ENCODE measurements around the gene VEGFB.
A peak's percentile ranks its signal among the peaks of the same experiment; 100 is the strongest.

The VEGFB gene

DNA sequence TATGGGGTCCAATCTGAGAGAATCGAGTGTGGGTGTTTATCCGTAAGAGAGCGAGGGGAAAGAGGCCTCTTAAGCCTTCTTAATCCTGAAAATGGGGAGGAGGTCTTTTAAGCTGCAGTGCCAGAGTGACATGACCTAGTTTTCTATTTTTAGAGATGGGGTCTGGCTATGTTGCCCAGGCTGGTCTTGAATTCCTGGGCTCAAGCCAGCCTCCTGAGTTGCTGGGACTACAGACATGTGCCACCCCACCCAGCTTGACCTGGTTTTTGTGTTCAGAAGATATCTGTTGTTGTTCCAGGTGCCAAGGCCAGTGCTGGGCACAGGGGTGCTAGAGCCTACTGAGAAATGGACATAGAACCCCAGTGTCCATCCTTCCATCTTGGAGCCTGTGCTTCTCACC, 48.7 kb downstream of the VEGFB start:
- TF ChIP-seq CTCF (IDR thresholded peaks at IDR 0.05) = no peak

DNA sequence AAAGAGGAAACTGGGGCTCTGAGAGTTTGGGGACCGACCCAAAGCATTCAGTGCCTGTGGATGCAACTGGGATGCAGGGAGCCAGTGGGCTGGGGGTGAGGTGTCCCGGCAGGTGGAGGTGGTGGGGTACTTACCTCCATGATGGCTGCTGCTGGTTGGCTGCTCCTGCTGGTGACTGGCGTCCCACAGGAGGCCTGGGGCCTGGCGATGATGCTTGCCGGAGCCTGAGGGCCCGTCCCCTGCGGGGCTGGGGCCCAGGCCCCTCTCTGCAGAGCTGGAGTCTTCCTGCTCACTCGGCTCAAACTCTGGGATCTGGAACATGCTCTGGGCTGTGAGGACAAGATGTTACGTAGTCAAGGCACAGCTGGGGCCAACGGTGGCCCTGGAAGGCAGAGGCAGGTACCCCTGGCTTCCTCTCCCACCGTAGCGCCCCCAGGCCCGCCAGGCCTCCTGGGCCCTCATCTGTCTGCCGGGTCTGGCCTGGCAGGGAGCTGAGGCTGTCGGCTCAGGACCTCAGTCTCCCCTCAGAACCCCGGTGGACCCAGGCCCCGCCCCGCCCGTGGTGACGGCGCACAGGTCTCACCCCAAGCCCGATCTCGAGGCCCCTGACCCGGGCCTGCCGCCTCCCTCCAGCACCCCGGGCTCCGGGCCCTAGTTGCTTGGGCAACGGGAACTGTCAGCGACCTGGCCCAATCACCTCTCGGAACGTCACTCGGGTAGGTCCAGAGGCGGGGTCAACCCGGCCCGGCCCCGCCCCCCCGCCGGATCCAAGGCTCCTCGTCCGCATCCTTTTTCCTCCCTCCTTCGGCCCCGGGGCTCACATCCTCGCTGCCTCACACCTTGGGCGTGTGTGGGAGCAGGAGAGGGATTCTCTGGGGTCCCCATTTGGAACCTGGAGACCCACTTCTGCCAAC, 49.9 kb downstream of the VEGFB start, which contains the start of gene BAD:
Gene BAD (minus strand): TSS at position 618 of the 914 bp plus-strand sequence. CDS start 297 bp downstream, at position 321.
- TF ChIP-seq CTCF (IDR thresholded peaks at IDR 0.05) = no peak

DNA sequence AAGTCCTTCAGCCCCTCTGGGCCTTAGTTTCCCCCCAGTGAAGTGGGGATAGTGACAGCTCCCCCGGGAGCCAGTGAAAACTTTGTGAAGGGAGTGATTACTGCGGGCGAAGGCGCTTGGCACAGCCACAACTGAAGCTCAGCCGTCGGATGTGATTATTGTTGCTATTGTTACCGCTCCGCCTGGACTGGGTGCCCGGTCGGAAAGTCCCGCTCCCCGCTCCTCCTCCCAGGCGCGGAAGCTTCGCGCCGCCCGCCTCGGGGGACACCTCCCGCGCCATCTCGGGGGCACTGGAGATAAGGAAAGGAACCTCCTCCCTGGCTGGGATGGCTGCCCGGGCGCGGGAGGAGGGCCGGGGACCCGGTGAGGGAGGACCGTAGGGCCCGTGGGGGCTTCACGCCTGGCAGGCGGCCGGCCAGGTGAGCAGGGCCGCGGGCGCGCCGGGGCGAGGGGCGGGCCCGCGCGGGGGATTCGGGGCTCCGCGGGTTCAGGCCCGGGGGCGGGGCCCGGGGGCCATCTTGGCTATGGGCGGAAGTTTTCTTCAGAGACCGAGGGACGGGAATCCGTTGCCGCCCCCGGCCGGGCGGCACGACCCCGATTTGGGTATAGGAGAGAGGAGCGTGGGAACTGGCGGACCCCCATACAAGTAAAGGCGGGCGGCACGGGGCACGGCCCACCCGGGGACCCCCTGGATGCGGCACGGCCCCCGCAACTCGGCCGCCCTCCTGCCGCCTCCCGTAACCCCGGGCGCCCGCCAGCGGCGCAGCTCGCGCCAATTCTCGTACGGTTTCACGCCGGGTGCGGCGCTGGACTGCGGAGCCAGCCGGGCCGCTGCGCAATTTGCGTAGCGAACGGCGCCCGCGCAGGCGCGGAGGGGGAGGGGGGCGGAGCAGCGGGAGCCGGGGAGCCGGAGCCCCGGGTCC, 50.8 kb downstream of the VEGFB start, which contains the start of gene GPR137:
Gene GPR137 (plus strand): TSS at position 887 of the 923 bp plus-strand sequence. CDS start 677 bp downstream, outside the sequence.
- TF ChIP-seq CTCF (IDR thresholded peaks at IDR 0.05) = no peak

GRCh38 chr11:64285885-64286800, 51.8 kb downstream of the VEGFB start:
- TF ChIP-seq CTCF (IDR thresholded peaks at IDR 0.05) = 0 out of 2 replicates have a peak, but pooled peaks have one; percentile 22

- TF ChIP-seq CTCF (IDR thresholded peaks at IDR 0.05) = no peak
Measured at GRCh38 chr11:64286801-64287159, 52.4 kb downstream of the VEGFB start.

DNA sequence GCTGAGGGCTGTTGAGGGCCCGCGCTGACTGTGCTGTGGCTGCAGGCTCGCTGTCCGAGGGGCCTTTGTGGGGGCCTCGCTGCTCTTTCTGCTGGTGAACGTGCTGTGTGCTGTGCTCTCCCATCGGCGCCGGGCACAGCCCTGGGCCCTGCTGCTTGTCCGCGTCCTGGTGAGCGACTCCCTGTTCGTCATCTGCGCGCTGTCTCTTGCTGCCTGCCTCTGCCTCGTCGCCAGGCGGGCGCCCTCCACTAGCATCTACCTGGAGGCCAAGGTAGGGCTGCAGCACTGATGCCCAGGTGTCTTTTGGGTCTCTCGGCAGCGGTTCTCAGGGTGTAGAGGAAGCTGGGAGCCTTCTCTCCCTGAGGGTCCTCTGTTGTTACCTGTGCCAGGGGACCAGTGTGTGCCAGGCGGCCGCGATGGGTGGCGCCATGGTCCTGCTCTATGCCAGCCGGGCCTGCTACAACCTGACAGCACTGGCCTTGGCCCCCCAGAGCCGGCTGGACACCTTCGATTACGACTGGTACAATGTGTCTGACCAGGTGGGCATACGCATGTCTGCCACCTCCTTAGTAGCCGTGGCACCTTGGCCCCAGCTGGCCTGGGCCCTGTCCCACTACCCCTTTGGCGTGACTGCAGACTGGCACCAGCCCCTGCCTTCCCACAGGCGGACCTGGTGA, 53.4 kb downstream of the VEGFB start:
- TF ChIP-seq CTCF (IDR thresholded peaks at IDR 0.05) = no peak
